Fibroblast of pulmonary artery (primary cell): ENCODE results near the gene LTBP4.

Experiments used
- DNase-seq: peaks from one replicate; pipeline ENCODE4 v3.0.0-alpha.2; 2010; ENCODE audit warnings: low read depth
- H3K4me3 ChIP-seq: replicated peaks from 2 replicates; pipeline ENCODE4 v1.5.1; 2011; ENCODE audit warnings: low read depth, mild to moderate bottlenecking, control low read depth, low read length, moderate library complexity
- CTCF ChIP-seq: IDR thresholded peaks from 2 replicates; pipeline ENCODE4 v1.5.1; 2011; ENCODE audit warnings: mild to moderate bottlenecking, control low read depth, low read length, inconsistent platforms; ENCODE audit errors: missing control alignments

LTBP4 gene

GRCh38 chr19:40633207-40633606 is 32.0 kb downstream of the LTBP4 start:
- no peak overlapping the region for H3K4me3 ChIP-seq
- TF ChIP-seq CTCF: no peak
- DNase-seq: no peak

- DNase-seq: no peak
- H3K4me3 ChIP-seq: no peak overlapping the region
- TF ChIP-seq CTCF: no peak
These were observed 37.2 kb downstream of the LTBP4 start for GRCh38 chr19:40638327-40638726.

GRCh38 chr19:40639638-40639982 is 38.4 kb downstream of the LTBP4 start:
- no peak overlapping the region for H3K4me3 ChIP-seq
- no peak for DNase-seq
- no peak for TF ChIP-seq CTCF

GRCh38 chr19:40640744-40641143 is 39.6 kb downstream of the LTBP4 start:
- peak; percentile 44 for DNase-seq
- H3K4me3 ChIP-seq: no peak overlapping the region
- TF ChIP-seq CTCF: no peak

GRCh38 chr19:40641281-40641680 is 40.1 kb downstream of the LTBP4 start:
- no peak for DNase-seq
- TF ChIP-seq CTCF: no peak
- no peak overlapping the region for H3K4me3 ChIP-seq

GRCh38 chr19:40642051-40642706 is 41.0 kb downstream of the LTBP4 start:
- no peak overlapping the region for H3K4me3 ChIP-seq
- no peak for DNase-seq
- TF ChIP-seq CTCF: no peak

GRCh38 chr19:40642757-40643305 is 41.7 kb downstream of the LTBP4 start:
- DNase-seq: no peak
- H3K4me3 ChIP-seq: no peak overlapping the region
- TF ChIP-seq CTCF: no peak
